HFF-Myc (cell line): ENCODE results near the gene SOCS6.

Experiments
- DNase-seq: peaks from one replicate; pipeline ENCODE4 v3.0.0-alpha.2; 2011; ENCODE audit warnings: low read depth; ENCODE audit errors: extremely low read depth
- H3K4me3 ChIP-seq: replicated peaks from 2 replicates; pipeline ENCODE4 v1.5.1; 2011; ENCODE audit warnings: low read depth, mild to moderate bottlenecking, control low read depth, low read length
- CTCF ChIP-seq: IDR thresholded peaks from 2 replicates; pipeline ENCODE4 v1.5.1; 2012; ENCODE audit warnings: mild to moderate bottlenecking, low read depth, low read length, control low read depth; ENCODE audit errors: missing control alignments

SOCS6 gene

GRCh38 chr18:70256994-70257393 is 31.9 kb upstream of the SOCS6 start:
- no peak for DNase-seq
- no peak overlapping the region for H3K4me3 ChIP-seq
- no peak for TF ChIP-seq CTCF

- H3K4me3 ChIP-seq: no peak overlapping the region
- TF ChIP-seq CTCF: no peak
- no peak for DNase-seq
Measured at GRCh38 chr18:70258243-70258642, 30.6 kb upstream of the SOCS6 start.

GRCh38 chr18:70260683-70261082 is 28.2 kb upstream of the SOCS6 start:
- no peak for TF ChIP-seq CTCF
- DNase-seq: no peak
- H3K4me3 ChIP-seq: no peak overlapping the region

GRCh38 chr18:70261141-70261788 is 27.6 kb upstream of the SOCS6 start:
- TF ChIP-seq CTCF: no peak
- H3K4me3 ChIP-seq: no peak overlapping the region
- no peak for DNase-seq

GRCh38 chr18:70263336-70263735 is 25.5 kb upstream of the SOCS6 start:
- DNase-seq: no peak
- H3K4me3 ChIP-seq: no peak overlapping the region
- no peak for TF ChIP-seq CTCF

- no peak for TF ChIP-seq CTCF
- no peak overlapping the region for H3K4me3 ChIP-seq
- no peak for DNase-seq
Measured at GRCh38 chr18:70271742-70272141, 17.1 kb upstream of the SOCS6 start.

- no peak for DNase-seq
- TF ChIP-seq CTCF: no peak
- H3K4me3 ChIP-seq: no peak overlapping the region
Measured at GRCh38 chr18:70273021-70273420, 15.8 kb upstream of the SOCS6 start.
